ENCODE measurements around the gene LEP.

The LEP gene

DNA sequence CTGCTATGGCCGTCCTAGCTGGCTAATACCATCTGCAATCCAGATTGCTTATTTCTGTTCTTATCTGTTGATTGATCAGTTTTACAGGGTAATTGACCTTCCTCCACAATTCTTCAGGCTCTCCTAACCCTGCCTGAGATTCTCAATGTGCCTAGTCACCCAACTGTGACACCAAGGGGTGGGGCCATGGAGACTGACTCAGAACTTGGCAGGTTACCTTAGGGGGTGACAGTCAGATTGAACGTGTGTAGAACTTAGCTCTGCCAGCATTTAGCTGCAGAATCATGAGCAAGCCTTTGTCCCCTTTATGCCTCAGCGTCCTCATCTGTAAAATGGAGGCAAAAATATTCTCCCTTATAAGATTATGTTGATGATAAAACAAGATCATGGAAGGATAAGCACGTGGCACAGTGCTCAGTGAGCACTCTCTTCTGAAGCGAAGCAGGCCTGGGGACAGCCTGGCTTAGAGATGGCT is 19.1 kb upstream of the LEP start:
- DNase-seq (ENCODE audit: low read depth): no peak
- no peak overlapping the region for H3K4me3 ChIP-seq (ENCODE audit: low read length)
- TF ChIP-seq, protein P1, sequence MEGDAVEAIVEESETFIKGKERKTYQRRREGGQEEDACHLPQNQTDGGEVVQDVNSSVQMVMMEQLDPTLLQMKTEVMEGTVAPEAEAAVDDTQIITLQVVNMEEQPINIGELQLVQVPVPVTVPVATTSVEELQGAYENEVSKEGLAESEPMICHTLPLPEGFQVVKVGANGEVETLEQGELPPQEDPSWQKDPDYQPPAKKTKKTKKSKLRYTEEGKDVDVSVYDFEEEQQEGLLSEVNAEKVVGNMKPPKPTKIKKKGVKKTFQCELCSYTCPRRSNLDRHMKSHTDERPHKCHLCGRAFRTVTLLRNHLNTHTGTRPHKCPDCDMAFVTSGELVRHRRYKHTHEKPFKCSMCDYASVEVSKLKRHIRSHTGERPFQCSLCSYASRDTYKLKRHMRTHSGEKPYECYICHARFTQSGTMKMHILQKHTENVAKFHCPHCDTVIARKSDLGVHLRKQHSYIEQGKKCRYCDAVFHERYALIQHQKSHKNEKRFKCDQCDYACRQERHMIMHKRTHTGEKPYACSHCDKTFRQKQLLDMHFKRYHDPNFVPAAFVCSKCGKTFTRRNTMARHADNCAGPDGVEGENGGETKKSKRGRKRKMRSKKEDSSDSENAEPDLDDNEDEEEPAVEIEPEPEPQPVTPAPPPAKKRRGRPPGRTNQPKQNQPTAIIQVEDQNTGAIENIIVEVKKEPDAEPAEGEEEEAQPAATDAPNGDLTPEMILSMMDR (conservative IDR thresholded peaks at IDR 0.05; ENCODE audit: low read depth, low read length): no peak

DNA sequence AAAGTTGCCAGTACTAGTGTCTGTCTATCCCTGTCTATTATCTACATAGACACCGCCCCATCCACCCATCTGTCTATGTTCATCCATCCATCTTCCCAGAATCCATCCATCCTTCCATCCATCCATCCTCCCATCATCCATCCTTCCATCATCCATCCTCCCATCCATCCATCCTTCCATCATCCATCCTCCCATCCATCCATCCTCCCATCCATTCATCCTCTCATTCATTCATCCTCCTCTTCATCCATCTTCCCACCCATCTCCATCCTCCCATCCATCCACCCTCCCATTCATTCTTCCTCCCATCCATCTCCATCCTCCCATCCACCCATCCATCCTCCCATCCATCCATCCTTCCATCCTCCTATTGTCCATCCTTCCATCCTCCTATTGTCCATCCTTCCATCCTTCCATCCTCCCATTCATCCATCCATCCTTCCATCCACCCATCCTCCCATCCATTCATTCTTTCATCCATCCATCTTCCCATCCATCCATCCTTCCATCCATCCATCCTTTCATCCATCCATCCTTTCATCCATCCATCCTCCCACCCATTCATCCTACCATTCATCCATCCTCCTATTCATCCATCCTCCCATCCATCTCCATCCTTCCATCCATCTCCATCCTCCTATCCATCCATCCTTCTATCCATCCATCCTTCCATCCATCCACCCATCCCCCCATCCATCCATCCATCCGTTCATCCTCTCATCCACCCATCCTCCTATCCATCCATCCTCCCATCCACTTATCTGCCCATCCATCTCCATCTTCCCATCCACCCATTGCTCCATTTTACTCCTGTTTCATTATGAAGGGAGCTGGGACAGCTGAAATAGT is 14.7 kb upstream of the LEP start:
- DNase-seq (ENCODE audit: low read depth): no peak
- H3K4me3 ChIP-seq (ENCODE audit: low read length): no peak overlapping the region
- TF ChIP-seq, protein P1 (conservative IDR thresholded peaks at IDR 0.05; ENCODE audit: low read depth, low read length): no peak

DNA sequence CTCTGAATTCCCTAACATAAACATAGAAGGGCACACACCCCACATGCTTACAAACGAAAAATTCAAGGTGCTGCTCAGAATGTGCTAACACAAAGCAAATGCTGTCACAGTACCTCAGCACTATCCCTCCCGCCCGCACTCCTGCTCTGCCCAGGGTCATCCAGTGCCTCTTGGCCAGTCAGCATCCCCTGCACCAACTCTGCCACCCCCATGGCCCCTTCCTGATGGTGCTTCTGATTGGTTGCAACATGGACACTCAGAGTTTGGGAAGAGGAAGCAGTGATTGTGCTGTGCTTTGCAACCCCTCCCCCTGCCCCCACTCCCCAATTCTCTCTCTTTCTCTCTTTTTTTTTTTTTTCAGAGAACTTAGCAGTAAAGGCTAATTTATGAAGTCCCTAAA is 13.8 kb upstream of the LEP start:
- no peak overlapping the region for H3K4me3 ChIP-seq (ENCODE audit: low read length)
- TF ChIP-seq, protein P1 (conservative IDR thresholded peaks at IDR 0.05; ENCODE audit: low read depth, low read length): no peak
- DNase-seq (ENCODE audit: low read depth): no peak

DNA sequence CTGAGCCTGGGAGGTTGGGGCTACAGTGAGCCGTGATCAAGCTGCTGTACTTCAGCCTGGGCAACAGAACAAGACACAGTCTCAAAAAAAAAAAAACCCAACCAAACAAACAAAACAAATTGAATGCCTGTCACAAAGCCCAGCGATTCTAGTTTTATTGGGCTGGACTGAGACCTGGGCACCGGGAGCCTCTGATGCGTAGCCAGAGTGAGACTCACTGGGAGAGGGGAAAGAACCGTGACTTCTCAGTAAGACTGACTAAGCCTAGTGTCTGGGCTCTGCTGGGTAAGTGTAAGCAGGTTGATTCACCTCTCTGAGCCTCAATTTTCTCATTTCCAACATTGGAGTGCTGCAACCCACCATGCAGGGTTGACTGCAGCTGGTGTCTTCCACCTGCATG is 10.1 kb upstream of the LEP start:
- no peak overlapping the region for H3K4me3 ChIP-seq (ENCODE audit: low read length)
- no peak for DNase-seq (ENCODE audit: low read depth)
- TF ChIP-seq, protein P1 (conservative IDR thresholded peaks at IDR 0.05; ENCODE audit: low read depth, low read length): no peak

DNA sequence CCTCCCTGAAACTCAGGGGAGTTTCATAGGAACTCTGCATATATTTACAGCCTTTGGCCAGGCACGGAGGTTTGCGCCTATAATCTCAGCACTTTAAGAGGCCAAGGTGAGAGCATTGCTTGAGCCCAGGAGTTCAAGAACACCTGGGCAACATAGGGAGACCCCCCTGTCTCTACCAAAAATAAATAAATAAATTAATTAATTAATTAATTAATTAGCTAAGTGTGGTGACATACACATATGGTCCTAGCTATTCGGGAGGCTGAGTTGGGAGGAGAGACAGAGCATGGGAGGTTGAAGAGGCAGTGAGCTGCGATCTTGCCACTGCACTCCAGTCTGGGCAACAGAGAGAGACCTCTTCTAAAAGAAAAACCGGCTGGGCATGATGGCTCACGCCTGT is 9.4 kb upstream of the LEP start:
- H3K4me3 ChIP-seq (ENCODE audit: low read length): no peak overlapping the region
- DNase-seq (ENCODE audit: low read depth): no peak
- TF ChIP-seq, protein P1 (conservative IDR thresholded peaks at IDR 0.05; ENCODE audit: low read depth, low read length): no peak

DNA sequence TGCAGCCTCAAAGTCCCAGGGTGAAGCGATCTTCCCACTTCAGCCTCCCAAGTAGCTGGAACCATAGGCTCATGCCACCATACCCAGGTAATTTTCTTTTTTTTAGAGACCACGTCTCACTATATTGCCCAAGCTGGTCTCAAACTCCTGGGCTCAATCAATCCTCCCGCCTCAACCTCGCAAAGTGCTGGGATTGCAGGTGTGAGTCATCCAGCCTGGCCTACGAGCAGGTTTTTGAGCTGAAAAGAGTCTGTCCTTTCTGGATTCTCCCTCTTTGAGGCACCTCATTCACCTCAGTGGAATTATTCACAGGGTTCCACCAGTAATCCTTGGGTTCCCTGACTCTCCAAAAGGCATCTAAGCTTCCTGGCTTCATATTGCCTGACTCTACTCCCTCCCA is 7.6 kb upstream of the LEP start:
- TF ChIP-seq, protein P1 (conservative IDR thresholded peaks at IDR 0.05; ENCODE audit: low read depth, low read length): no peak
- H3K4me3 ChIP-seq (ENCODE audit: low read length): no peak overlapping the region
- no peak for DNase-seq (ENCODE audit: low read depth)

DNA sequence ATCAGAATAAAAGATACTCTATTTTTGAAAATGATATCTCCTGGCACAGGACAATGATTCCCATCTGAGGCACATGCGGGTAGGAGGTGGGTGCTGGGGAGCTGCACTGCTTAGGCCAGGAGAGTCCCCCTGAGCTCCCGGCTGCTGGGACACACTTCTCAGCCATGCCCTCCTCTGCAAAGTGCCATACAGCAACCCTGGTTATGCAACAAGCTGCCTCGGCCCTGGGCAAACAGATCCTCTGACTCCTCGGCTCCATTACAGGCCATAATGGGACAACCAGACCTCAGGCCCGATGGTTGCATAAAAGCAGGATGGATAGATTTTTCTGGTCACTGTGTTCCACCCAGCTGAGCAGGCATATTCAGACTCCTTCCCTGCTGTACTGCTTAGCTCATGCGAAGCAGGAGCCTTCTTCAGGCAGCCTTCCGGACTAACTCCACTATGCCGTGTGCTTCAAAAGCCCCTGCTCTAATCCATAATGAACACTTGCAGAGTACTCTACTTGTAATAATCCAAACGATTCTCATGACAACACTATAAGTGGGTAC is 6.5 kb upstream of the LEP start:
- TF ChIP-seq, protein P1 (conservative IDR thresholded peaks at IDR 0.05; ENCODE audit: low read depth, low read length): no peak
- DNase-seq (ENCODE audit: low read depth): no peak
- no peak overlapping the region for H3K4me3 ChIP-seq (ENCODE audit: low read length)

Data from retinal pigment epithelial cell (primary cell).